ENCODE results near the gene KLF12.

GRCh38 chr13:74153316-74153715 lies 19.1 kb upstream of the KLF12 start:
- TF ChIP-seq CTCF (IDR thresholded peaks at IDR 0.05) (no peak), EZH2phosphoT487 (IDR thresholded peaks at IDR 0.05) (no peak)
